ENCODE data around the gene SCTR.

- TF ChIP-seq EZH2 (IDR thresholded peaks at IDR 0.05; ENCODE audit: low read depth, low read length, severe bottlenecking) (no peak), SIN3A (conservative IDR thresholded peaks at IDR 0.05 in 1 of 2, IDR thresholded peaks at IDR 0.05 in 1 of 2; ENCODE audit: low read depth in 1 of 2, low read length in 2 of 2) (no peak), EP300 (IDR thresholded peaks at IDR 0.05; ENCODE audit: borderline replicate concordance in 1 of 2, low read depth in 2 of 2, low read length in 2 of 2) (no peak), USF2 (IDR thresholded peaks at IDR 0.05; ENCODE audit: low read length) (no peak)
Measured at GRCh38 chr2:119451336-119452050, 72.8 kb downstream of the SCTR start.

All from H1 (cell line).